ENCODE measurements around the gene HMGB4. TPM values are rescaled to one million over a fixed set of nuclear protein-coding genes. Genes with fewer than 3 reads are reported as not detected.

Gene HMGB4
- polyA plus RNA-seq, 1 donor from 2014 or later = not detected

GRCh38 chr1:33872275-33872674 lies 8.4 kb downstream of the HMGB4 start:
- H3K4me2 ChIP-seq (ENCODE audit: low read length) = no peak overlapping the region
- TF ChIP-seq REST (IDR thresholded peaks at IDR 0.05; ENCODE audit: borderline replicate concordance) (no peak), SMC3 (conservative IDR thresholded peaks at IDR 0.05; ENCODE audit: poor library complexity) (no peak), EZH2 (IDR thresholded peaks at IDR 0.05; ENCODE audit: borderline replicate concordance, insufficient read depth, low read length, poor library complexity, severe bottlenecking) (no peak), RAD21 (conservative IDR thresholded peaks at IDR 0.05) (no peak), EP300 (conservative IDR thresholded peaks at IDR 0.05; ENCODE audit: poor library complexity, severe bottlenecking) (no peak), TAF1 (IDR thresholded peaks at IDR 0.05; ENCODE audit: low read depth) (no peak), POLR2AphosphoS5 (IDR thresholded peaks at IDR 0.05) (no peak), MXI1 (conservative IDR thresholded peaks at IDR 0.05; ENCODE audit: poor library complexity, severe bottlenecking) (no peak)
- TF ChIP-seq, protein P1, sequence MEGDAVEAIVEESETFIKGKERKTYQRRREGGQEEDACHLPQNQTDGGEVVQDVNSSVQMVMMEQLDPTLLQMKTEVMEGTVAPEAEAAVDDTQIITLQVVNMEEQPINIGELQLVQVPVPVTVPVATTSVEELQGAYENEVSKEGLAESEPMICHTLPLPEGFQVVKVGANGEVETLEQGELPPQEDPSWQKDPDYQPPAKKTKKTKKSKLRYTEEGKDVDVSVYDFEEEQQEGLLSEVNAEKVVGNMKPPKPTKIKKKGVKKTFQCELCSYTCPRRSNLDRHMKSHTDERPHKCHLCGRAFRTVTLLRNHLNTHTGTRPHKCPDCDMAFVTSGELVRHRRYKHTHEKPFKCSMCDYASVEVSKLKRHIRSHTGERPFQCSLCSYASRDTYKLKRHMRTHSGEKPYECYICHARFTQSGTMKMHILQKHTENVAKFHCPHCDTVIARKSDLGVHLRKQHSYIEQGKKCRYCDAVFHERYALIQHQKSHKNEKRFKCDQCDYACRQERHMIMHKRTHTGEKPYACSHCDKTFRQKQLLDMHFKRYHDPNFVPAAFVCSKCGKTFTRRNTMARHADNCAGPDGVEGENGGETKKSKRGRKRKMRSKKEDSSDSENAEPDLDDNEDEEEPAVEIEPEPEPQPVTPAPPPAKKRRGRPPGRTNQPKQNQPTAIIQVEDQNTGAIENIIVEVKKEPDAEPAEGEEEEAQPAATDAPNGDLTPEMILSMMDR (IDR thresholded peaks at IDR 0.05; ENCODE audit: poor library complexity, severe bottlenecking) = no peak
- no peaks in the 10 kb centered on the region for H3F3A ChIP-seq (ENCODE audit: insufficient read depth, low read length, poor library complexity, severe bottlenecking)
- no peaks in the 10 kb centered on the region for H4K20me1 ChIP-seq (ENCODE audit: insufficient read depth)
- H3K9ac ChIP-seq (ENCODE audit: low read length) = no peak overlapping the region
- H3K79me2 ChIP-seq (replicated peaks; ENCODE audit: insufficient read depth, low read length) = no peaks in the 10 kb centered on the region
- no peaks in the 10 kb centered on the region for H3K9me2 ChIP-seq (ENCODE audit: insufficient read depth, low read length)
- no peaks in the 10 kb centered on the region for H3K9me3 ChIP-seq (ENCODE audit: low read length)
- no peaks in the 10 kb centered on the region for H3K27me3 ChIP-seq (ENCODE audit: insufficient read depth, low read depth, low read length)
- no peaks in the 10 kb centered on the region for H3K36me3 ChIP-seq (ENCODE audit: insufficient read depth, low read length)
- H2AFZ ChIP-seq (ENCODE audit: low read depth, low read length) = no peak overlapping the region
- H3K4me3 ChIP-seq (ENCODE audit: low read length) = no peak overlapping the region
- no peak overlapping the region for H3K27ac ChIP-seq (ENCODE audit: low read length)

DNA sequence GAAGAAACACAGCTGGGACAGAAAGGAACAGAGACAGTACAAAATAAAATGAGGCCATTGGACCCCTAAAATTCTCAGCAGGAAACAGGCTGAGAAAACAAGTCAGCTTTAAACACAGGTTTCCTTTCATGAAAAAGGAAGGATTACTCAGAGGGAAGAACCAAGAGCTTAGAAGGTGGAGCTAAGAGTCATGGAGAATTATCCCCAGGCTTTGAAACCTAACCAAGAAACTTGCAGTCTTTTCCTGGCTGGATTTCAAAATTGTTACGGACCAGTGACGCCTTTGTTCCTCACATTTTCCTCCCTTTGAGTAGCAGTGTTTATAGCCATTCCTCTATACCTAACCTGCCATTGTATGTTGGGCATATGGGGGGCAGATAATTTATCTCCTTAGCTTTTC lies 8.8 kb downstream of the HMGB4 start:
- no peak for TF ChIP-seq TAF1 (IDR thresholded peaks at IDR 0.05; ENCODE audit: low read depth)
- TF ChIP-seq RAD21 (conservative IDR thresholded peaks at IDR 0.05) = no peak
- no peak for TF ChIP-seq POLR2AphosphoS5 (IDR thresholded peaks at IDR 0.05)
- TF ChIP-seq EZH2 (IDR thresholded peaks at IDR 0.05; ENCODE audit: borderline replicate concordance, insufficient read depth, low read length, poor library complexity, severe bottlenecking) = no peak
- TF ChIP-seq MXI1 (conservative IDR thresholded peaks at IDR 0.05; ENCODE audit: poor library complexity, severe bottlenecking) = no peak
- TF ChIP-seq REST (IDR thresholded peaks at IDR 0.05; ENCODE audit: borderline replicate concordance) = no peak
- TF ChIP-seq, protein P1 (IDR thresholded peaks at IDR 0.05; ENCODE audit: poor library complexity, severe bottlenecking) = no peak
- no peak for TF ChIP-seq EP300 (conservative IDR thresholded peaks at IDR 0.05; ENCODE audit: poor library complexity, severe bottlenecking)
- TF ChIP-seq SMC3 (conservative IDR thresholded peaks at IDR 0.05; ENCODE audit: poor library complexity) = no peak
- H3K27me3 ChIP-seq (ENCODE audit: insufficient read depth, low read depth, low read length) = no peaks in the 10 kb centered on the region
- no peak overlapping the region for H3K27ac ChIP-seq (ENCODE audit: low read length)
- H3K4me2 ChIP-seq (ENCODE audit: low read length) = no peak overlapping the region
- H3K4me3 ChIP-seq (ENCODE audit: low read length) = no peak overlapping the region
- no peak overlapping the region for H2AFZ ChIP-seq (ENCODE audit: low read depth, low read length)
- no peak overlapping the region for H3K9ac ChIP-seq (ENCODE audit: low read length)
- no peaks in the 10 kb centered on the region for H3F3A ChIP-seq (ENCODE audit: insufficient read depth, low read length, poor library complexity, severe bottlenecking)
- H3K9me3 ChIP-seq (ENCODE audit: low read length) = no peaks in the 10 kb centered on the region
- H3K79me2 ChIP-seq (replicated peaks; ENCODE audit: insufficient read depth, low read length) = no peaks in the 10 kb centered on the region
- no peaks in the 10 kb centered on the region for H3K36me3 ChIP-seq (ENCODE audit: insufficient read depth, low read length)
- H4K20me1 ChIP-seq (ENCODE audit: insufficient read depth) = no peaks in the 10 kb centered on the region
- no peaks in the 10 kb centered on the region for H3K9me2 ChIP-seq (ENCODE audit: insufficient read depth, low read length)

Measured in neural cell (in vitro differentiated cells).